ENCODE results near the gene CHST15. TPM values are rescaled to one million over a fixed set of nuclear protein-coding genes. Genes with fewer than 3 reads are reported as not detected.

CHST15 gene
- total and polyA plus RNA-seq, 2 of the 4 experiments (the other 2 are of a cell fraction), result 0.14 to 0.18 TPM

GRCh38 chr10:124086787-124087671 is 6.4 kb downstream of the CHST15 start:
- H3K27me3 ChIP-seq (ENCODE audit: control insufficient read depth, insufficient read depth, low read length), result peaks cover 13% of the 10 kb centered on the region; the same call in 1 of the 2 replicates
- no peak overlapping the region for H2AK9ac ChIP-seq (replicated peaks; ENCODE audit: low read depth, low read length, poor library complexity)
- WGBS, 2 experiments (ENCODE audit: extremely low coverage in 2 of 2, insufficient read length in 1 of 2), result 73% methylated on average over 8 of the region's 18 CpGs; no CpG with 5 or more reads in 1 of the 2 experiments
- H3K4me2 ChIP-seq (ENCODE audit: low read depth, low read length), result no peak overlapping the region
- H3K9me3 ChIP-seq (ENCODE audit: control insufficient read depth, insufficient read depth, low read length), result no peaks in the 10 kb centered on the region; the same call in none of the 2 replicates
- no peak overlapping the region for H3K23ac ChIP-seq (ENCODE audit: low read depth, low read length)
- dilution Hi-C loops (cut with HindIII; ENCODE audit: low sequenced_read_pairs, unreplicated experiment) (no loop called here), in situ Hi-C loops (cut with MboI; ENCODE audit: low sequenced_read_pairs) (no loop called here), intact Hi-C loops (cut with micrococcal nuclease) (no loop called here)
- H2AK5ac ChIP-seq (ENCODE audit: low read depth, low read length), result no peak overlapping the region
- CTCF ChIA-PET, result interaction anchor here (0.6 kb wide), 1 partner anchor 8 kb away, joined by 4 read pairs; no protein-coding TSS in a partner anchor
- H2BK20ac ChIP-seq (ENCODE audit: low read depth, low read length), result no peak overlapping the region
- no peak overlapping the region for H3K18ac ChIP-seq (ENCODE audit: low read depth, low read length)
- no peak overlapping the region for H2BK15ac ChIP-seq (ENCODE audit: low read depth, low read length)
- no peaks in the 10 kb centered on the region for H3K9me1 ChIP-seq (ENCODE audit: insufficient read depth, low read length)
- H4K5ac ChIP-seq (ENCODE audit: low read depth, low read length), result no peak overlapping the region
- H3K4me3 ChIP-seq (ENCODE audit: insufficient read depth, low read depth, low read length), result no peak overlapping the region
- H3K4me1 ChIP-seq (ENCODE audit: control insufficient read depth, insufficient read depth, low read length), result no peaks in the 10 kb centered on the region
- no peak for ATAC-seq (ENCODE audit: low read depth)
- H3K4ac ChIP-seq (ENCODE audit: low read depth, low read length), result no peak overlapping the region
- no peak overlapping the region for H3K27ac ChIP-seq (ENCODE audit: insufficient read depth, low read length)
- no peaks in the 10 kb centered on the region for H3K36me3 ChIP-seq (ENCODE audit: control insufficient read depth, insufficient read depth, low read length)
- no peaks in the 10 kb centered on the region for H4K20me1 ChIP-seq (ENCODE audit: insufficient read depth, low read length)
- no peak overlapping the region for H4K8ac ChIP-seq (ENCODE audit: low read depth in 2 of 2, low read length in 2 of 2)
- no peak overlapping the region for H2AFZ ChIP-seq (replicated peaks; ENCODE audit: low read length, poor library complexity)
- POLR2A ChIA-PET (ENCODE audit: unreplicated experiment), result no interaction called here
- no peaks in the 10 kb centered on the region for H3K79me1 ChIP-seq (ENCODE audit: low read depth in 1 of 2, low read length in 2 of 2)
- no peak for TF ChIP-seq RAD21 (IDR thresholded peaks at IDR 0.05; ENCODE audit: low read length)
- no peak for TF ChIP-seq MAZ (IDR thresholded peaks at IDR 0.05; ENCODE audit: borderline replicate concordance, low read depth, low read length)
- TF ChIP-seq ELK1 (IDR thresholded peaks at IDR 0.05; ENCODE audit: borderline replicate concordance, low read depth, low read length), result no peak
- no peak for TF ChIP-seq MAFK (IDR thresholded peaks at IDR 0.05; ENCODE audit: low read depth, low read length)
- no peak for TF ChIP-seq SMC3 (IDR thresholded peaks at IDR 0.05; ENCODE audit: low read depth, low read length)
- H2BK5ac ChIP-seq (ENCODE audit: low read depth, low read length, poor library complexity, severe bottlenecking), result no peak overlapping the region
- no peak overlapping the region for H3K14ac ChIP-seq (replicated peaks; ENCODE audit: low read depth, low read length)
- no peak overlapping the region for H3K9ac ChIP-seq (ENCODE audit: low read depth, low read length)
- H2BK120ac ChIP-seq (ENCODE audit: low read depth, low read length), result no peak overlapping the region
- BruUV-seq (replicated peaks), result no TSS peak
- H3K56ac ChIP-seq (ENCODE audit: extremely low read depth, insufficient read depth, low read length), result no peak overlapping the region
- no peak overlapping the region for H4K91ac ChIP-seq (ENCODE audit: insufficient read depth, low read depth, low read length)
- no peak for DNase-seq

All from IMR-90 (cell line).